Loucy (cell line): ENCODE data around the gene PDHB.

ENCODE experiments used
- EZH2phosphoT487 ChIP-seq: fragments of 200-600 bp; IDR thresholded peaks from 2 replicates; pipeline ENCODE4 v1.6.1; 2018; ENCODE audit warnings: antibody characterized with exemption, mild to moderate bottlenecking, moderate library complexity, borderline replicate concordance
- TF ChIP-seq, protein P1 (sequence below): fragments of 200-600 bp; sonication (generic); conservative IDR thresholded peaks from 2 replicates; pipeline ENCODE4 v1.5.1; 2014; ENCODE audit warnings: mild to moderate bottlenecking, antibody characterized with exemption, low read length

DNA sequence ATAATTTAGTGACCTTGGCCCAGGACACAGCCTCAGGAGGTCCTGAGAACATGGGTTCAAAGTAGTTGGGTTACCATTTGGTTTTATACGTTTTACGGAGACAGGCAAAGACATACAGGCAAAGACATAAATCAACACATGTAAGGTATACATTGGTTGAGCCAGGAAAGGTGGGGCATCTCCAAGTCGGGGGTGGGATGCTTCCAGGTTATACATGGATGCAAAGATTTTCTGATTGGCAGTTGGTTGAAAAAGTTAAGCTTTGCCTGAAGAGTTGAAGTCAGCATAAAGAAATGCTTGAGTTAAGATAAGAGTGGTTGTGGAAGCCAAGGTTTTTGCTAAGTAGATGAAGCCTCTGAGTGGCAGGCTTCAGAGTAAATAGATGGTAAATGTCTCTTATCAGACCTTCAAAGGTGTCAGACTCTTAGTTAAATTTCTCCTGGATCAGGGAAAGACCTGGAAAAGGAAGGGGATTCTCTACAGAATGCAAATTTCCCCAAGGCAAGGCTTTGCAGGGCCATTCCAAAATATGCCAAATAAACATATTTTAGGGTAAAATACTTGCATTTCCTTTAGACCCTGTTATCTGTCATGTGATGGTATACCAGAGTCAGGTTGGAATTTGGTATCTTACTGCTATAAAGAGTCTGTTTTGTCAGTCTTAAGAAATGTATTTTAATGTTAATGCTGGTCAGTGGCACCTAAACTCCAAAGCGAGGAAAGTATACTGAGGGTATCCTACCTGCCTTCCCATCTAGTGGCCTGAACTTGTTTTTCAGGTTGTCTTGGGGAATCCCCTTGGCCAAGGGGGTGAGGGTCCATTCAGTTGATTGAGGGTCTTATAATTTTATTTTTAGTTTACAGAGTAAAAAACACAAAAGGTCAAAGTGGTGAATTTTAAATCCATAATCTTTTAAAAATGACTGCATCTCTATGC is 8.2 kb upstream of the PDHB start:
- TF ChIP-seq, protein P1, sequence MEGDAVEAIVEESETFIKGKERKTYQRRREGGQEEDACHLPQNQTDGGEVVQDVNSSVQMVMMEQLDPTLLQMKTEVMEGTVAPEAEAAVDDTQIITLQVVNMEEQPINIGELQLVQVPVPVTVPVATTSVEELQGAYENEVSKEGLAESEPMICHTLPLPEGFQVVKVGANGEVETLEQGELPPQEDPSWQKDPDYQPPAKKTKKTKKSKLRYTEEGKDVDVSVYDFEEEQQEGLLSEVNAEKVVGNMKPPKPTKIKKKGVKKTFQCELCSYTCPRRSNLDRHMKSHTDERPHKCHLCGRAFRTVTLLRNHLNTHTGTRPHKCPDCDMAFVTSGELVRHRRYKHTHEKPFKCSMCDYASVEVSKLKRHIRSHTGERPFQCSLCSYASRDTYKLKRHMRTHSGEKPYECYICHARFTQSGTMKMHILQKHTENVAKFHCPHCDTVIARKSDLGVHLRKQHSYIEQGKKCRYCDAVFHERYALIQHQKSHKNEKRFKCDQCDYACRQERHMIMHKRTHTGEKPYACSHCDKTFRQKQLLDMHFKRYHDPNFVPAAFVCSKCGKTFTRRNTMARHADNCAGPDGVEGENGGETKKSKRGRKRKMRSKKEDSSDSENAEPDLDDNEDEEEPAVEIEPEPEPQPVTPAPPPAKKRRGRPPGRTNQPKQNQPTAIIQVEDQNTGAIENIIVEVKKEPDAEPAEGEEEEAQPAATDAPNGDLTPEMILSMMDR: no peak
- no peak for TF ChIP-seq EZH2phosphoT487
